ENCODE results near the gene DPP6.
"Not testable (repeated sequence)": the region's sequence is repeated elsewhere in the genome, so short reads cannot be mapped to it uniquely, and the experiment has no call there.

Gene DPP6

DNA sequence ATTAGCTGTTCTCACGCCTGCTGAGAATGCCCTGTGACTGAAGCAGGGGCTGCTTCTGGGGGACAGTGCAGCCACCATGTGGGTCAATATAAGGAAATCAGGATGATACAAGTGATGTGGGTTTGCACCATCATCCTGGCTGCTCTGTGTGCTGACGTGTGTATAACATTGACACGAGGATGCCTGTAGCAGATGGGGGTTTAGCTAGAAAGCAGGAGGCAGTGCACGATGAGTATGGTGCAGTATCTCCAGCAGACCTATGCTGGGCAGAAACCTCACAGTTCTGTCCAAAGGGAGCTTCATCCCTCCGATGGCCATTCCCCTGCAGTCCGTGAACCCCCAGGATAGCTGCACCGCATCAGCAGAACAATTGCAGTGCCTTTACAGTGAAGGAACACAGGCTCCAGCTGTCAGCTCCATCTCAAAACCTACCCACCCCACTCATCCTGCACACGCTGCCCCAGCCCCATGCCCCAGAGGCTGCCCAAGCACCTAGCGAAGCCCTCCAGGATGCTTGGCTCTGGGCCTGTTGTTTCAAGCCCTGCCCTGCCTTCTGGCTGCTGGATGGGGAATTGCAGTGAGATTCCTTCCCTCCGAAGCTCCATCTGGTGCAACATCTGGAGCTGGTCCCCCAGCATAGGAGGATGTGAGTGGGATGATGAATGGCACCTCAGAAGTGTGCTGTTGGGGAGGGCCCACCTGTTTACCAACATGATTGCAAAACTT, 96.8 kb downstream of the DPP6 start:
- not testable (repeated sequence) for DNase-seq (ENCODE audit: low read depth in 3 of 3)

DNA sequence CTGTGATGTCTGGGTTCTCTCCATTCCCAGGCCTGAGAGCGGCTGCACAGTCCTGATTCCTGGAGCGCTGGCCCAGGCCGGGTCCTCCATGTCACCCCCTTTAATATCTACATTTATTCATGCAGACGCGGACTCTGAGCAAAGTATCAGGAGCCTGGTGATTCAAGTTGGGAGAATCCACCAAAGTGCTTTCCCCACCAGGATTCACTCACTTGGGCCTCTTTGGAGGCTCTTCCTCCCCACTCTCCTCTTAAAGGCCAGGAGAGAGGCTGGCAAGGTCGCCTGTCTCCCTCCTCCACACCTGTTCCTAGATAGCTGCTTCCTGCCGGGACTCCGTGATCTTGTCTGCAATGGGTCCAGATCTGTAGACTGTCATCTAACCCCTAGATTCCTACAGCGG, 98.5 kb downstream of the DPP6 start:
- not testable (repeated sequence) for DNase-seq (ENCODE audit: low read depth in 3 of 3)

DNA sequence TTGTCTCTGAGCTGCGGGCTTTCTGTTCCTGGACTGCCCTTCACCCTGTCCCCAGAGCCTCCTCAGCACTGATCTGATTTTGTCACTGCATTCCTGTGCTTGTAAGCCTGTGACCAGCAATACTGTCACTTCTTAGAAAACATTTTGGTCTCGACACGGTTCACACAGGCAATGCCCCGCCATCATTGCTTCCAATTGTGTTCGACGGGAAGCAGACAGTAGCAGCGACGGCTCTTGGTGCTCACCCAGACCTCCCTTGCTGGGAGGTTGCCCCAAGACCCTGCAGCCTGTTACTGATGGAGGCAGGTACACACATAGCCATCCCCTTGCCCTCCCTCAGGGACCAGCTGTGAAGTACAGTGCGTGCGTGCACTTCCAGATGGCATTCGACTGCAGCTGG, 99.1 kb downstream of the DPP6 start:
- DNase-seq (ENCODE audit: low read depth in 3 of 3), result not testable (repeated sequence)

DNA sequence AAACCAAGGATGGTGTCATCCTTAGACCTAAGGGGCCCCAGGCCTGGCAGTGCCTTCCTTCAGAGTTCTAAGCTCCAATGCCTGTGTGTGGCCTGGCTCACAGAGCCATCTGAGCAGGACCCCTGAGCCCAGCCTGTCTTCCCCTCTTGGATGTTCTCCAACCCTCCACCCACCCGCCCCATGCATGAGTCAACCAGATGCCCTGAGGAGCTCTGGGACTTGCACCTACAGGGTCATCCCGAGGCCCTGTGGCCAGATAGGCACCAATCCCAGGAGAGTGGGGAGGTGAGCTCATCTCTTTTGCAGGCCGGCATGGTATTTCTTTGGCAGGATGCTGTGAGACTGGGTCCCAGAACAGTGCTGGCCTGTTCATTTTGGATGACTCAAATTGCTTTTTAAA, 103.7 kb downstream of the DPP6 start:
- not testable (repeated sequence) for DNase-seq (ENCODE audit: low read depth in 3 of 3)

DNA sequence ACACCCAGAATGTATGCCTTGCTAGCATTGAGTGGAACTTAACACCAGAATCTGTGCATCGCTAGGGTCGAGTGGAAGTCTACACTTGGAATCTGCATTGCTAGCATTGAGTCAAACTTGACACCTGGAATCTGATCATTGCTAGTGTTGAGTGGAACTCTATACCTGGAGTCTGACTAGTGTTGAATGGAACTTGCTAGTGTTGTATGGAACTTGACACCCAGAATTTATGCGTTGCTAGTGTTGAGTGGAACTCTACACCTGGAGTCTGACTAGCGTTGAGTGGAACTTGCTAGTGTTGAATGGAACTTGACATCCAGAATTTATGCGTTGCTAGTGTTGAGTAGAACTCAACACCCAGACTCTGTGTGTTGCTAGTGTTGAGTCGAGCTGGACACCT, 110.7 kb downstream of the DPP6 start:
- DNase-seq (ENCODE audit: low read depth in 3 of 3), result not testable (repeated sequence)

DNA sequence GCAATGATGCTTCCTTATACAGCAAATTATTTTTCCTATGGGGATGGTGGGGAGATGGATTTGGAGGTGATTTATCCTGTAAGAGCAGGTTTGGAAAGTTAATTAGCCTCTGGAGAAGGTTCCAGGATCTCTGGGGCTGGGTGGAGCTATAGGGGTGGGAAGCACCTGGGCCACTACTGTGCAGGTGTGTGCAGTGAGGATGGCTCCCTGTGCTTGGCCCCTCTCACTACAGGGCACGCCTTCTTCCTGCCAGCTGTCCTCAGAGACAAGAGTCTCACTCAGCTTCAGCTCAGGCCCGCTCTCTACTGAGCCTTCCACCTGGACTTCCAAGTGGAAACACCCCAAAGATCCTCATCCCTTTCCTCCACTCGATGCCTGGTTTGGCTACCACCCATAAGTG, 111.4 kb downstream of the DPP6 start:
- not testable (repeated sequence) for DNase-seq (ENCODE audit: low read depth in 3 of 3)

DNA sequence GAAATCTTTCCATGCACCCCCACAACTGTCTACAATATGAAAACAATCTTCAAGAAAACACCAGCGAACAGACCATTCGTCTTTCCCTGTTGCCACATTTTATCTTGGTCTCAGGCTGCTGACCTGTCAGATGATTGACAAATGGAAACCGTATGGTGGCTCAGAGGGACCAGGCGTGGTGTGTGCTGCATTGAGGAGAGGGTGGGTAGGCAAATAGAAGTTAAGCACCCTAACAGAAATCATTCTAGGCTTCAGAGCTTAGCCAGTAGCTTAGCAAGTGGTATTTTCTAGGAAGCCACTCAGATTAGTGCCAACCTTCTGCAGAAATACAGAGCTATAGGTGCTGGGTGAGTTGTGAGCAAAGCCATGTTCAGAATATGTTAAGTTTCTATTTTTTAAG, 114.9 kb downstream of the DPP6 start:
- DNase-seq (ENCODE audit: low read depth in 3 of 3), result no peak

DNA sequence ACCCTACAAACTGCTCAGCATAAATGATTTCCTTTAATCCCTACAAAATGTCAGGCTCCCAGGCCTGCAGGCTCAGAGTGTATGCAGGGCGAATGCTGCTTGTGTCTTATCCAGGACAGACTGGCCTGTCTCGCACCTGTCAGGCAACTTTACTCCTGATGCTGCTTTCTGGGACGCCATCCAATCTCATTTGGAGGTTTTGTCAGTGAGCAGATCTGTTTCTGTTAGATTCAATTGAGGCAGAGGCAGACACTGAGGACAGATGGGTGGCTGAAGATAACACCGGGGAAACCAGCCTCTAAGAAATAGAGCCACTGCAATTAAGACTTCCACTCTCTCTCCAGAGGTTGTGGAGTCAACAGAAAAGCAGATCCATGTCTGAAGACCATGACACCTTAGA, 115.6 kb downstream of the DPP6 start:
- no peak for DNase-seq (ENCODE audit: low read depth in 3 of 3)

DNA sequence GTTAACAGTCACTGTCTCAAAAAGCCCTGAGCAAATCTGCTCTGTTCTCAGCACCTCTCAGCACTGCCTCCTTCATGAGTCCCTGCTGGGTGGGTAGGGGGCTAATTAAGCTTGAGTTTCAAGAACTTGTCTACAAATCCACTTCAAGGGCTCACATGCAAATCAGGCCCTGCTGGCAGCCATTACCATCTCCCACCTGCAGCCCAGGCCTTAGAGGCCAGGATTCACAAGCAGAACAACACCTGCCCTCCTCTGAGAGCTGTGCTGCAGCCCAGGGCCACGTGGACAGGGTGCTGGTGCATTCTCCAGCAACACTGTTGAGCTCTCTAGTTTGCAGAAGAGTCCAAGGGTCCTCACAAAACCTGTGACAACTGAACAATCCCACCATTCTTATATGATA, 119.2 kb downstream of the DPP6 start:
- no peak for DNase-seq (ENCODE audit: low read depth in 3 of 3)

DNA sequence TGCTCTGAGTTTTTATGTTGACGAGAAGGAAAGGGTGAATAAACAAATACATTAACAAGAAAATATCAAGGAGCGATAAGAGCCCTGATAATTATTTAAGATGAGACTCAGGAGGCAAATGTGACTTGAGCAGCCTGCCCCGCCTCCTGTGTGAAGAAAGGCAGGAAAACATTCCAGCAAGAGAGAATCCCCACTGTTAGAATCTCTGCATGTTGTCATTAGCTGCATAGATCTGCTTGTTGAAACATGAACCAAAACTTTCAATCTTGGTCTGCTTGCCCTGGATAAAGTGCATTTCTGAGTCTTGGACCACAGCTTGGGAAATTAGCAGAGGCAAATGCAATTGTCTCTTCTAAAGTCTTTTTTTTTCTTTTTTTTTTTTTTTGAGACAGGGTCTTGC, 120.0 kb downstream of the DPP6 start:
- no peak for DNase-seq (ENCODE audit: low read depth in 3 of 3)

DNA sequence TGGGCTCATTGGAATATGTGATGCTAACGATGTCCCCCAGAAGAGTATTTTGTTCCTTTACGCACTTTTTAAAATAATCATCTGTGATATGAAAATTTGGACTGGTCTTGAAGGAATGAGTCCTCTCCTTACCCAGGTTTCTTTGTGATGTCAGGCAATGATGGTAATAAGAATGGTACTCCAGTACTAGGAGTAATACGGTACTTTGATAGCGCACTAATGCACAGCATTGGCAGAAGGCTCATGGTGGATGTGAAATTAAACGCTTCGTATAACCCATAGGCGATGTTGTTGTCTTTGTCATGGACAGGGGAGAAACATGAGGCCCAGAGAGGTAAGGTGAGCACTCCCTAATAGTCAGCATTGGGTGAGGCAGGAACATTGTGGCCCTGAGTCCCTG, 125.4 kb downstream of the DPP6 start:
- no peak for DNase-seq (ENCODE audit: low read depth in 3 of 3)

DNA sequence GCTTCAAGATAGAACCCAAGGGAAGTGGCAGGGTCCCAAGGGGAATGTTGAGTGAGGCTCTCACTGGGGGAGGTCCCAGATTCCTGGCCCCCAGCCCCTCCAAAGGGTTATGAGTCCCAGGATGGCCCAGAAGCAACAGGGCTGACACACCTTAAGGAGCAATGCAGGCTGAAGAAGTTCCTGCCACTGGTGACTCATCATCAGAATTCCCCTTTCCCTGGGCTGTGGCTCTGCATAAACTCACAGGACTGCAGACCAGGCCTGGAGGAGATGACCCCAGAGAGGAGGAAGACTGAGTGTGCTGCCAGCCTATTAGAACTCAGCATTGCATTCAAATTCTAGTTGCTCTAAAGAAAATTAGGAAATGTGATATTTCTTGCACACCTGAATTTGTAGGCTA, 126.7 kb downstream of the DPP6 start:
- no peak for DNase-seq (ENCODE audit: low read depth in 3 of 3)

DNA sequence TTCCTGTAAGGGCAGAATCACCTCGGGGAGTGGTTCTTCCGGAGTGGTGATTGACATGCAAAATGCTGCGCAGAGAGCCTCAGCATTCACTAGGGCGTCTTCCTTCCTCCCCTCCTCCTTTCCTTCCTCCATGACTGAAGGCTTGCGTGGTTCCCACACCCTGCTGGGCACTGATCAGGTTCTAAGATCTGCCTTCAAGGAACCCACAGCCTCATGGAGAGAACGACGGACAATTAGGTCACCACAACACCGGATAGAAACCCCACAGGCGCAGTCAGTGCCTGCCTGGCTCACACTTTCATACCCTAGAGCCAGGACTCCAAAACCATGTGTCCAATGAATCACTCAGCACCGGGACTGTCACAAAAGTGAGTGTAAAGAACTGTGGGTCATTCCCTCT, 131.3 kb downstream of the DPP6 start:
- DNase-seq (ENCODE audit: low read depth in 3 of 3), result no peak

DNA sequence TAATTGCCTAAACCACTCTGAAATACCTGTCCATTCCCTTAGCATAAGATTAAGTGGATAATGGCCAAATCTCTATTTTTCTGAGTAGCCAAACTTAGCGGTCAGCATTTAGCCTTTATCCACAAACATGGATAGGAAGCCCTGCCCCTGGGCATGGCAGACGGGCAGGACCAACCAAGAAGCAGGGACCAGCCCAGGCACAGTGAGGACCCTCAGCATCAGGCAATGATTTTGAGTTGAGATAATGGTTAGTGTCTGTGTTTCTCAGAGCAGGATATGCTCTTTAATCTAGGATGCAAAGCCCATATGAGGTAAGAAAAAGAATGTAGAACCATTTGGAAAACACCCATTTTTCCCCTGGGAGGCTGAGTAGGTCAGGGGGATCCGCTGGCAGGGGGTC, 131.7 kb downstream of the DPP6 start:
- no peak for DNase-seq (ENCODE audit: low read depth in 3 of 3)

DNA sequence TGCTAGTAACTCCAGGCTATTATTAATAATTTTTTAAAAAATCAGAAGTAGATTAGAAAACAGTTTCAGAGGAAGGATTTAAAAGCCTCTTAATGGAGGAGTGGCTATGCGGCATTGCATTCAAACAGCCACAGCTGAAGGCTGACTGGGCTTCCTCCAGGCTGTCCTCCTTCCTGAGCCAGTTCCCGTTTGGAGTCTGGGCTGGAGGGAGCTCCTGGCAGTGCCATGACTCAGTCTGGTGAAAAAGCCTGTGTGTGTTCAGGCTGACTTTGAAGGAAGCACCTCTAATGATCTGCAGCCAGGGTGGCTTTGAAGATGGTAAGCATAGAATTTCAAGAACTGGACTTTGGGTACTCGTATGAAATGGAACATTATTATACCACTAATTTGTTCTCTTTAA, 134.6 kb downstream of the DPP6 start:
- no peak for DNase-seq (ENCODE audit: low read depth in 3 of 3)

DNA sequence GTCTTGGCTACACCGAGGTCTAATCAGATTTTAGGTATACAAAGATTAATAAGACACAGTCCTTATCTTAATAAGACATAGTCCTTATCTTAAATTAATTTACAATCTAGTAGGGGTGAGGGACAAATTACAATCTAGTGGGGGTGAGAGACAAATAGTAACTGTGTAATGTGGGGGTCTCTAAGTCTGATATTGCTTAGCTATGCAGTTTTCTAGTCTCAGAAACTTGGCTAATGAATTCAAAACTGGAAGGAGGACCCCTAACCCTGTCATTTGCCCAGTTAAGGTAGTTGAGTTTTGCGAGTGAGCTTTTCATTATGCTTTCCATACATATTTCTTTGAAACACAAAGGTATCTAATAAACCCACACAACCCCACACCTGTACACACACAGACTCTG, 136.1 kb downstream of the DPP6 start:
- no peak for DNase-seq (ENCODE audit: low read depth in 3 of 3)

DNA sequence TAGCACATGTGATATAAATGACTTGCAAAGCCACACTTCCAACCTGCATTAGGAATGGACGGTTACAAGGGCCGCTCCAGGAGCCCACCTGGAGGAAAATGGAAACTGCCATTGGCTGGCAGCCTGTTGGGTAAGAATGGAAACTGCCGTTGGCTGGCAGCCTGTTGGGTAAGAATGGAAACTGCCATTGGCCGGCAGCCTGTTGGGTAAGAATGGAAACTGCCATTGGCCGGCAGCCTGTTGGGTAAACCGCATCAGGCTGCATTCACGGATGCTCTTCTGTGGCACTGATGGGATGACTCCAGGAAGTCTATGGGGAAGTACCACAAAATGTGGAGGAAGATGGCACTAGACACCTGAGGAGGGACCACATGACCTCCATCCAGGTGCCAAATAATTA, 143.1 kb downstream of the DPP6 start:
- DNase-seq (ENCODE audit: low read depth in 3 of 3), result no peak

DNA sequence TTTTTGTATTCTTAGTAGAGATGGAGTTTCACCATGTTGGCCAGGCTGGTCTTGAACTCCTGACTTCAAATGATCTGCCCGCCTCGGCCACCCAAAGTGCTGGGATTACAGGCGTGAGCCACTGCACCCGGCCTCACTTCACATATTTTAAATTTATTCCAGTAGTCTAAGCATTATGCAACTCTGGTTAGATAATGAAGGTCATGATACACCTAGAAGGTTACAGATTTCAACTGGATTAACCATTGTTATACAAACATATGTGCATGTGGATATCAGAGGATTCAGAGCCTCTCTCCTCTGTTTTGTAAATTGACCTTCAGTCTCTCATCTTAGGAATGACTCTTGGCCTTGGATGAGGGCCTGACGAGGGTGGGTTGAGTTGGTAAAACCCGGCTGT, 146.3 kb downstream of the DPP6 start:
- no peak for DNase-seq (ENCODE audit: low read depth in 3 of 3)

DNA sequence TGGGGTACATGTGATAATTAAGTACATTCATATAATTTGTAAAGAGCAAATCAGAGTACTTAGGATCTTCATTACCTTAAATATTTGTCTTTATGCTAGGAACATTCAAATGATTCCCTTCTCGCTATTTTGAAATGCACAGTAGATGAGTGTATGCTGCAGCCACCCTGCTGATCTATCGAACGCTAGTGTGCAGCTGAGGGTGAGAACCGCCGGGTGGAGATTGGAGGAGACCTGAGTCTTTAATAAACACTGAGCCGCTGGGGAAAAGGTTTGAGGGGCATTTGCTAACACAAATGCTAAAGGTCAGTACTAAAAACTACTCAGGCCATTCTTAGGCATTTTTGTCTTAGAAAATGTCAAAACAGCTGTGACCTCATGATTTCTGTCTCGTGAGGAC, 148.0 kb downstream of the DPP6 start:
- no peak for DNase-seq (ENCODE audit: low read depth in 3 of 3)

DNA sequence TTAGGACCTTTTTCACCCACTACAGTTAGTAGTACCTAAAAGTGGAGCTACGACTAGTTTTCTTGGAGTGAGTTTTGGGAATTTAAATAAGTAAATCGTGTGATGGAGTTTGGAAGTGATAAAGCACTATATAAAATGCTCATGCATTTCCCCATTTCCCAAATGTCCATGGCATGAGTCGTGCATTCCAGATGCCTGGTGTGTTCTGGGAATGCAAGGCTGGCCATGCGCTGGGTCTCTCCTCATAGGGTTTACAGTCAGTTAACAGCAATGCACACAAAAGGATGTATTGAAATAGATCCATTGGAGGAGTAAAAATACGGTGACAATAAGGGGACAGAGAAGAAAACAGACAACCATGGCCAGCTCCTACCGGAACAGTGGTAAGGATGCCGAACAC, 149.8 kb downstream of the DPP6 start:
- no peak for DNase-seq (ENCODE audit: low read depth in 3 of 3)

DNA sequence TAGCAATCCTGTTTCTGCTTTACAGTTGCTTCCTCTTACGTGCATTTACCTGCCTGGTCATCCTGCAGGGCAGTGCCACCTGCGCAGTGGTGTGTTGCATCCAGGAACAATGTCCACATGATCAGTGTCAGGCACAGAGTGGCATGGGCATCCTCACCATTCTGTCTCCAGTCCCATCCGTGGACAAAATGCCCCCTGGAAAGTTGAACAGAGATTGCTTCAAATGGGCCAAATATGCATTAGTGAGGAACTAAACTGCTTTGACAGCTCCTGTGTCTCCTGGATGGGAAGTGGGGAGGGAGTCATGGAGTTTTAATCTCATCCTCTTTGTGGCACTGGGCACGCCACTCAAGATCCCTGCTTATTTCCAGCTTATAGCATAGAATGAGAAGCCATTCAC, 151.8 kb downstream of the DPP6 start:
- no peak for DNase-seq (ENCODE audit: low read depth in 3 of 3)

DNA sequence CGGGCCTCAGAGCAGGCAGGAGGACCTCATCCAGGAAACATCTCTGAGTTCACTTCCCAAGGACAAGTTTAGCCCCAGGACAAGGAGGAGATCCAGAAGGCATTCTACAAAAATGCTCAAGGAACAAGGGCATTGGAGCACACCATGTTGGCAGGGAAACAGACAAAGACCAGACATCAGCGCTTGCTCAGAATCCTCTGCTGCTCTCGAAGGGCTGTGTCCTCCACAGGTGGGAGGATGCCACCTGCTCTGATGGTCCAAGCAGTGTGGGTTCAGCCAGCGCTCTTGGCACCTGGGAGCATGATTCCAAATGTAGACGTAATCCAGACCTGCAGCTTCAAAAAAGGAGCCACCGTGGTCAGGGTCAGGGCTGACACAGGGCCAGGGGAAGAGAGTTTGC, 160.7 kb downstream of the DPP6 start:
- DNase-seq (ENCODE audit: low read depth in 3 of 3), result no peak

DNA sequence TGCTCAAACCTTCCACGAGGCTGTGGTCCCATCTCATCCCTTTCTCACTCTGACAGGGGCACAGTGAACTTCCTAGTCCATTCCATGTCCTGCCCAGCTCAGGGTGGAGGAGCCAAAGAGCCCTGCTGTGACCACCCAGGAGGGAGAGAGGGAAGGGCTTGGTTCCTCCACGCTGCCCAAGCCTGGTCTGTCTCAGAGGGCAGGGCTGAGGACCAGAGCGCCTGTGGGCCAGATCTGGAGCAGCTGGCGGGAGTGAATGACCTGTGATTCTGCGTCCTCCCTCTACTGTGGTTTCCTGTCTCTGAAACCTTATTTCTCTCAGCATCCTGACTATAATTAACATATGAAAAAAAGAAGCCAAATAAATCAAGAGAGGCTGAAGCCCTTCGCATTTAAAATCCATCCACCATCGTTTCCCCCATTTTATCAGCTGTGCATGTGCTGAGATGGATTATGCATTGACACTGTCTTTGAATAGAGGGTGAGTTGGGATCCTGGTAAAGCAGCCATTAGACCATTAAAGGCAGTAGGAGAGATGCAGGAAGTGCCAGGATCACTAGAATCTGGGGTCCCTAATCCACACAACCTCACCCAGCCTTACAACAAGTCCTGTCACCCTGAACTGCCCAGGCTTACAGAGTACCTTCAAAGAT, 165.6 kb downstream of the DPP6 start:
- DNase-seq (ENCODE audit: low read depth in 3 of 3), result no peak

DNA sequence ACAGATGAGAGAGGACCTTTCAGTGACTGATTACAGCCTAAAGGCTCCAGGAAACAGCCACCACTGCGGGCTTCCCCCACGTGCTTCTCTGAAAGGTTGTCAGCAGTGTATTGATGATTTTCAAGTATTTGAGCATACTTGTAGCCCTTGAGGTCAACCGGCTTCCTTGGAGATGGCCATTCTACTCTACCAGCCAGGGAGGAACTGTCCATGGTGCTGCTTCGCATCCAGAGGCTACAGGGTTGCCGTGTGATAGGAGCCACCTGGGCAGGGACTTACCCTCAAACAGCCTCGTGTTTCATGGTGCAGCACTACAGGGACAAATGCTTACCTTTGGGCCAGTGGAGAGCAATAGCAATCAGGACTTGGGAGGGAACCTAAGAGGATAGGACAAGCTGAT, 179.5 kb downstream of the DPP6 start:
- DNase-seq (ENCODE audit: low read depth in 3 of 3), result no peak

Data from stimulated activated CD4-positive, alpha-beta T cell treated with anti-CD3 and anti-CD28 coated beads, TNF-alpha, amount 100 ng/mL, for 4 hours (primary cell).